SIG-M5 treated with dmso at 0.1 percent for 504 hours (cell line): ENCODE measurements around the gene SPOCK1.
"Not testable (repeated sequence)": the region's sequence is repeated elsewhere in the genome, so short reads cannot be mapped to it uniquely, and the experiment has no call there.

Source experiments
- DNase-seq: peaks from one replicate; lab custom pipeline; 2025; ENCODE audit not compliant: unreplicated experiment; lab: John Stamatoyannopoulos, UW

The SPOCK1 gene

GRCh38 chr5:137398751-137399150 lies 100.4 kb downstream of the SPOCK1 start:
- DNase-seq: no peak

- DNase-seq: no peak
Observed at GRCh38 chr5:137398154-137398553, 101.0 kb downstream of the SPOCK1 start.

DNA sequence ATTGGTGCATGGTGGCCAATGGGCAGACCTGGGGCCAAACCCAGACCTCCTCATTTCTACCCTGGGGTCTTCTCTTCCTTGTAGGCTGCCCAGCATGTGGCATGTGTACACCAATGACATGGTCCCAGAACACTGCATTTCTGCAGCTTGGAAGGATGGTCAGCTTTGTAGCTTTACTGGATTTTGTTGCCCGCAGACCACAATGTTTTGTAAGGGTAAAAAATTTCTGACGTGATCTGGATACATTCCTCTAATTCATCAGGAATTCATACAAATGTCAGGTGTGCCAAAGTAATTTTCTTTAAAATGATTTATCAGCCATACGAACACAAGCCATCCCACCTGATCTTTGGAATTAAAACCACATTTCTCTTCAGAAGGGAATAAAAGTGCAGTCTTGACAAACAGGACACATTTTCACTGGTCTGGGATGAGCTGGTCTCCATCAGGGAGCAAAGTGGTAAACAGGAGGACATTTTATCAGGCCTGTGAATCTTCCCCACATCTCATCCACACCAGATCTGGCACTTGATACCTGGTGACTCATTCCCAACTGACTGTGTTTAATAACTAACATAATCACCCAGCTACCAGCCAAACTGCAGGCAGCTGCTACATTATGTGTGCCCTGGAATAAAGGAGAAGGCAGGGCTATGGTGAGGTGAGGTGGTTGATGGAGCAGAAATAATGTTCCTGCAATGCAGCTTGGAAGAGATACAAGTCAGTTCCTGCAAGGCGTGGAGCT lies 103.9 kb downstream of the SPOCK1 start:
- no peak for DNase-seq

- DNase-seq: no peak
Observed at GRCh38 chr5:137394380-137394779, 104.7 kb downstream of the SPOCK1 start.

- no peak for DNase-seq
Observed at GRCh38 chr5:137393196-137393993, 105.7 kb downstream of the SPOCK1 start.

DNA sequence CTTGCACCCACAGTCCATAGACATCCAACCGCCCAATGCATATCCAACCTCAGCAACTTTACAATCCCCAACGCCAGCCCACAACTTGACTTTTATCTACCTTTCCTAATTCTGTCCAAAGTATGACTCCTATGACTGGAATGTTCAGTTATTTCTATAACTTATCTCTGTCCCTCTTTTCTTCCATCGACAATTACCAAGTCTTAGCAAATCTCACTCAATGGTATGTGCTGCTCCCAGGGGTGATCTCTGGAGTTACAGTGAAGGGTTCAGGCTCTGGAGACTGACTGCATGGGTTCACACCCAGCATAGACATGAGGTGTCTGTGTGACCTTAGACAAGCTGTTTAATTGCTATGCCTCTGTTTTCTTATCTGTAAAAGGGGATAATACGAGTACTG lies 106.9 kb downstream of the SPOCK1 start:
- no peak for DNase-seq

GRCh38 chr5:137391044-137391443 lies 108.1 kb downstream of the SPOCK1 start:
- not testable (repeated sequence) for DNase-seq

GRCh38 chr5:137389042-137389441 lies 110.1 kb downstream of the SPOCK1 start:
- DNase-seq: no peak

DNA sequence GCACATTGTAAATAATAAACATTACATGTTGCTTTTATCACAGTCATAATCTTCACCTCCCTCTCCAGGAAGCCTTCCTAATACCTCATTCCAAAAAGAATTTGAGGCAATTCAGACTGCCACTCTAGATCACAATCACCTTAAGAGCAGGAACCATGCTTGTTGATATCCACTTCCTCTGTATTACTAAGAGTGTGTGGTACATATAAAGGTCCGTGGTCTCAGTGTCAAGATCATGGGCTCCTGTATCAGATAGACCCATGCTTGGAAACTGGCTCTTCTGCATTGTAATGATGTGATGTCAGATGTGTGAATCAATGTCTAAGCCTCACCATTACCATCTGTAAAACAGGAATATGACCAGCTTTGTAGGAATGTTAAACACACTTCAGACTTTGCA lies 114.1 kb downstream of the SPOCK1 start:
- no peak for DNase-seq

- DNase-seq: no peak
Observed at GRCh38 chr5:137383909-137384308, 115.2 kb downstream of the SPOCK1 start.

GRCh38 chr5:137381555-137381954 lies 117.6 kb downstream of the SPOCK1 start:
- DNase-seq: no peak

DNA sequence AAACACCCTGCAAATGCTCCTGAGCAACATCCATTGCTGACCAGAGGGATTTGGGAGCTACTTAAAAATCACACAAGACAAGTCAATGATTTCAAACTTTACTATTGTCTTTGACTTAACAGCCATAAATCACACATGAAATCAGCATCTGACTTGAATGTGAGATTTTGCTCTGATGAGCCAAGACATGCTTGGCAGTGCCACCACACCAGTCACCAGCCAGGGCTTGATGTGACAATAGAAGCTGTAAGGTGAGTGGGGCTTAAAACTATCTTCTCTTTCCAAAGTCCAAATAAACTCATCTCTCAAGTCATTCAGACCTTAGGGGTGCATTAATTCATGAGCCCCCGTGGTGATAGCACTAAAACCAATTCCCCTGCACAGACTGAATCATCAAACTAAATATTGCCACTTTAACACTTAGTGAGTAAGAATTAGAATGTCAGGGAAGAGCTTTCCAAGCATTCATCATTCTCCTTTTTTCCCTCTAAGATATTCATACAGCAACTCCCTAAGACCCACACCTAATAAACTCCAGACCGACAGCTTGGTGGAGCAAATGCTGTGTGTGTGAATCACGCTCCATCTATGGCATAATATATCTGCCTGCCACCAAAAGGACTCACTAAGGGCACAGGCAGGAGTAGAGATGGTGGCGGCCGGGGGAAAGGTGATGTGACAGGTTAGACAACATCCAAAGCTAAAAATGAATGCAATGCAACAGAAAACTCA lies 119.4 kb downstream of the SPOCK1 start:
- no peak for DNase-seq

- no peak for DNase-seq
Observed at GRCh38 chr5:137375741-137376526, 123.2 kb downstream of the SPOCK1 start.

- DNase-seq: no peak
Observed at GRCh38 chr5:137374110-137374714, 124.9 kb downstream of the SPOCK1 start.

- no peak for DNase-seq
Observed at GRCh38 chr5:137372773-137373160, 126.4 kb downstream of the SPOCK1 start.

GRCh38 chr5:137372016-137372772 lies 126.9 kb downstream of the SPOCK1 start:
- DNase-seq: no peak

- no peak for DNase-seq
Observed at GRCh38 chr5:137370096-137371071, 128.7 kb downstream of the SPOCK1 start.

DNA sequence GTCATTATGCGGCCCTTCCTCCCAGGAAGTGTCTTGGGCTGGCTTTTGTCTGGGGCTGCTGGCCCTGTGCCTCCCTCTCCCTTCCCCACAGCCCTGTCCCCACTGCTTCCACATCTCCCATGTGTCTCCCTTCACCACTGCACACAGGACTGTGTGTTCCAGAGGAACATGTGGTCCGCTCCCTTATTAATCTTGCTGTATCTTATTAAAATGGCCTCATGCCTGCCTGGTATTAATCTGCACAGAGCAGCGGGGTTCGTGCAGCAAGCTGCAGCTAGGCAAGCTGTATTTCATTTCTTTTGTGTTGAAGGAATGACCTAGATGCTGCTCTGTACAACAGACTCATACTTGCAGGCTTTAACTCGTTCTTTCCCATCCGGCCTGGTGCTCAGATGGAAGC lies 130.5 kb downstream of the SPOCK1 start:
- DNase-seq: no peak

DNA sequence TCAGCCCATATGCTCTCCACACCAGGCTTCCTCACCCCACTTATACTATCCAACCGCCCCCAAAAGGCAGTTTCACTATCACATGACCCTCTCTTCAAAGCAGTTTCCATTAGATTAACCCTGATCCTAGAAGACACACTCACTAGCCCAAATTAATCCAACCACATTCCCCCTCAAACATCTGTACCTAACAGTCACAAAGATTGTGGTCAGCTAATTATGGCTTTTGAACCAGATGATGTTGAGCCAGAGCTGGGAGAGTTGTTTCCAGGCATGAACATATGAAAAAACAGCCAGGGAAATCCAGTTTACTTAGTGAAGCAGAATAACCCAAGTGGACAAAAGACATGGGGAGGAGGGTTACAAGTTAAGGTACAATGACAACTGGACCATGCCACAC lies 131.2 kb downstream of the SPOCK1 start:
- no peak for DNase-seq
